ENCODE measurements around the gene UTF1.

Gene UTF1

GRCh38 chr10:133270773-133271297 lies 40.8 kb downstream of the UTF1 start:
- H3K36me3 ChIP-seq, result no peaks in the 10 kb centered on the region
- H3K27me3 ChIP-seq, result peaks cover 12% of the 10 kb centered on the region
- no peak for DNase-seq
- H3K4me1 ChIP-seq, result no peaks in the 10 kb centered on the region
- no peak for TF ChIP-seq CTCF (IDR thresholded peaks at IDR 0.05; ENCODE audit: low read depth, low read length)
- no peak overlapping the region for H3K4me3 ChIP-seq (ENCODE audit: low read depth, low read length)
- H3K9me3 ChIP-seq, result no peaks in the 10 kb centered on the region

GRCh38 chr10:133271521-133272300 lies 41.7 kb downstream of the UTF1 start:
- Histone ChIP-seq H3K4me3 (ENCODE audit: low read depth, low read length) (no peak overlapping the region), H3K36me3 (no peaks in the 10 kb centered on the region)
- no peak for TF ChIP-seq CTCF (IDR thresholded peaks at IDR 0.05; ENCODE audit: low read depth, low read length)

GRCh38 chr10:133272301-133272963 lies 42.4 kb downstream of the UTF1 start:
- peaks cover 18% of the 10 kb centered on the region for H3K27me3 ChIP-seq
- H3K4me3 ChIP-seq (ENCODE audit: low read depth, low read length), result no peak overlapping the region
- H3K9me3 ChIP-seq, result no peaks in the 10 kb centered on the region
- no peaks in the 10 kb centered on the region for H3K36me3 ChIP-seq
- no peak for DNase-seq
- TF ChIP-seq CTCF (IDR thresholded peaks at IDR 0.05; ENCODE audit: low read depth, low read length), result no peak
- peaks cover 3% of the 10 kb centered on the region; the same call in 1 of the 2 replicates for H3K4me1 ChIP-seq

More at GRCh38 chr10:133271521-133272300, 41.7 kb downstream of the UTF1 start:
- H3K27me3 ChIP-seq, result peaks cover 18% of the 10 kb centered on the region
- H3K4me1 ChIP-seq, result peaks cover 3% of the 10 kb centered on the region; the same call in 1 of the 2 replicates
- no peaks in the 10 kb centered on the region for H3K9me3 ChIP-seq
- no peak for DNase-seq

GRCh38 chr10:133272964-133273420 lies 43.0 kb downstream of the UTF1 start:
- Histone ChIP-seq H3K36me3 (no peaks in the 10 kb centered on the region), H3K9me3 (no peaks in the 10 kb centered on the region), H3K27me3 (peaks cover 18% of the 10 kb centered on the region), H3K4me1 (peaks cover 3% of the 10 kb centered on the region; the same call in 1 of the 2 replicates), H3K4me3 (ENCODE audit: low read depth, low read length) (no peak overlapping the region)
- no peak for DNase-seq
- no peak for TF ChIP-seq CTCF (IDR thresholded peaks at IDR 0.05; ENCODE audit: low read depth, low read length)

GRCh38 chr10:133273534-133274143 lies 43.6 kb downstream of the UTF1 start:
- no peak for TF ChIP-seq CTCF (IDR thresholded peaks at IDR 0.05; ENCODE audit: low read depth, low read length)
- Histone ChIP-seq H3K36me3 (no peaks in the 10 kb centered on the region), H3K4me3 (ENCODE audit: low read depth, low read length) (no peak overlapping the region), H3K9me3 (no peaks in the 10 kb centered on the region), H3K27me3 (peaks cover 18% of the 10 kb centered on the region), H3K4me1 (peaks cover 3% of the 10 kb centered on the region; the same call in 1 of the 2 replicates)
- no peak for DNase-seq

Measured in BE2C (cell line).